ENCODE data around the gene XRCC5.

GRCh38 chr2:216119986-216120385 is 10.8 kb downstream of the XRCC5 start:
- no peak for TF ChIP-seq CSRNP3 (CRISPR knock-in tag; IDR thresholded peaks at IDR 0.05)
- no peak for TF ChIP-seq CREB5 (CRISPR knock-in tag; IDR thresholded peaks at IDR 0.05; ENCODE audit: low read depth)
- TF ChIP-seq ZNF8 (CRISPR knock-in tag; IDR thresholded peaks at IDR 0.05): no peak
- TF ChIP-seq ISL1 (CRISPR knock-in tag; IDR thresholded peaks at IDR 0.05): no peak
- TF ChIP-seq TCF4 (CRISPR knock-in tag; IDR thresholded peaks at IDR 0.05; ENCODE audit: borderline replicate concordance): no peak
- TF ChIP-seq PATZ1 (CRISPR knock-in tag; IDR thresholded peaks at IDR 0.05; ENCODE audit: borderline replicate concordance): no peak
- TF ChIP-seq ZNF565 (CRISPR knock-in tag; conservative IDR thresholded peaks at IDR 0.05; ENCODE audit: low read depth): no peak
- TF ChIP-seq POU6F1 (CRISPR knock-in tag; IDR thresholded peaks at IDR 0.05; ENCODE audit: borderline replicate concordance, low read depth): no peak
